NT2/D1 (cell line): Measurements from ENCODE around the gene GFM2.

ENCODE experiments used
- YY1 ChIP-seq: IDR thresholded peaks from 2 replicates; pipeline ENCODE4 v1.6.1; 2011; ENCODE audit not compliant: insufficient read length, insufficient read depth
- ZNF274 ChIP-seq: IDR thresholded peaks from 2 replicates; pipeline ENCODE4 v1.6.1; 2011; ENCODE audit warnings: mild to moderate bottlenecking, low read depth, low read length

DNA sequence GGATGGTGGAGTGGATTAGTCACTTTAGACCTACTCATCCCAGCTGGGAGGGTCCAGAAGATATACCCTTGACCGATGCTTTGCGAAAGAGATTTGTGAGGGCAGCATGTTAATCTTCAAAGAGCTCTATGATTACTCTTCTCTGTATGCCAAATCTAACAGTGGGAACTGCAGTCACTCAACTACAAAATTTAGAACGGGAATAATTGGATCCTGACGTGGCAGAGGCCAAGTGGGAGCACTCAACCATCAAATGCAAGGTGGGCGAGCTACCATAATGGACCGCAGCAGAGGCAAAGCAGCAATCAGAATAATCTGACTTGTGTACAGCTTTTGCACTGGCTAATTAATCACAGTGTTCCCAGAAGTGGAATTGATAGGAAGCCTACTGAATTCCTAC, 20.5 kb upstream of the GFM2 start:
- TF ChIP-seq ZNF274 = no peak
- TF ChIP-seq YY1 = no peak
